Hepatocyte (in vitro differentiated cells): Measurements from ENCODE around the gene TSPAN3. TPM values are rescaled to one million over a fixed set of nuclear protein-coding genes. Genes with fewer than 3 reads are reported as not detected.

Experiments
- DNase-seq: peaks from one replicate; pipeline ENCODE4 v3.0.0-alpha.2; 2016; ENCODE audit warnings: low spot score
- H2AFZ ChIP-seq: fragments of 200-600 bp; sonication (generic); 2 replicates; pipeline ENCODE4 v1.6.0; 2016; ENCODE audit warnings: antibody characterized with exemption, mild to moderate bottlenecking
- H3K27ac ChIP-seq: fragments of 200-600 bp; sonication (generic); 2 replicates; pipeline ENCODE4 v1.5.1; 2016; ENCODE audit warnings: mild to moderate bottlenecking
- H3K27me3 ChIP-seq: fragments of 200-600 bp; sonication (generic); 2 replicates; pipeline ENCODE4 v1.6.1; 2016
- H3K36me3 ChIP-seq: fragments of 200-600 bp; sonication (generic); replicated peaks from 2 replicates; pipeline ENCODE4 v1.5.1; 2016; ENCODE audit warnings: low read depth; ENCODE audit not compliant: insufficient read depth
- H3K4me1 ChIP-seq: fragments of 200-600 bp; sonication (generic); 2 replicates; pipeline ENCODE4 v1.5.1; 2016; ENCODE audit warnings: mild to moderate bottlenecking, moderate library complexity; ENCODE audit not compliant: insufficient read depth
- H3K4me2 ChIP-seq: fragments of 200-600 bp; sonication (generic); 2 replicates; pipeline ENCODE4 v1.6.0; 2016
- H3K4me3 ChIP-seq: fragments of 200-600 bp; sonication (generic); 2 replicates; pipeline ENCODE4 v1.5.1; 2016; ENCODE audit warnings: mild to moderate bottlenecking
- H3K79me2 ChIP-seq: fragments of 200-600 bp; sonication (generic); 2 replicates; pipeline ENCODE4 v1.6.0; 2017; ENCODE audit warnings: mild to moderate bottlenecking
- H3K9me2 ChIP-seq: fragments of 200-600 bp; sonication (generic); replicated peaks from 2 replicates; pipeline ENCODE4 v1.6.0; 2017; ENCODE audit warnings: mild to moderate bottlenecking; ENCODE audit not compliant: insufficient read depth
- H3K9me3 ChIP-seq: fragments of 200-600 bp; sonication (generic); 2 replicates; pipeline ENCODE4 v1.5.1; 2016; ENCODE audit warnings: low read depth, mild to moderate bottlenecking
- H4K20me1 ChIP-seq: fragments of 200-600 bp; sonication (generic); 2 replicates; pipeline ENCODE4 v1.6.0; 2016; ENCODE audit warnings: mild to moderate bottlenecking; ENCODE audit not compliant: insufficient read depth, poor library complexity, severe bottlenecking
- EZH2 ChIP-seq: fragments of 200-600 bp; sonication (generic); IDR thresholded peaks from 2 replicates; pipeline ENCODE4 v1.6.1; 2016; ENCODE audit warnings: antibody characterized with exemption, mild to moderate bottlenecking, borderline replicate concordance
- EZH2phosphoT487 ChIP-seq: fragments of 200-600 bp; sonication (generic); IDR thresholded peaks from one replicate; pipeline ENCODE4 v1.6.1; 2018; ENCODE audit warnings: antibody characterized with exemption, mild to moderate bottlenecking, low read depth, moderate library complexity; ENCODE audit not compliant: unreplicated experiment, severe bottlenecking
- WGBS: methylation state at CpG from one replicate; pipeline ENCODE4 v1.1.6; 2016; ENCODE audit warnings: low lambda C conversion rate; ENCODE audit errors: missing lambda C conversion rate; 5-methylcytosine and 5-hydroxymethylcytosine counted together
- polyA plus RNA-seq: library from polyadenylated mRNA; unstranded; fragments of >200 nt; fragmentation: Nextera tagmentation; extraction: Ambion mirVana; gene quantifications from 2 replicates; pipeline ENCODE4 v1.2.1, GENCODE V29; 2016
- total RNA-seq: library from RNA; depleted of rRNA; stranded (reverse); fragments of >200 nt; gene quantifications from 2 replicates; pipeline ENCODE4 v1.2.3, GENCODE V29; 2014
- TF ChIP-seq, protein P1 (sequence below): fragments of 200-600 bp; sonication (generic); IDR thresholded peaks from 2 replicates; pipeline ENCODE4 v1.5.1; 2016; ENCODE audit warnings: antibody characterized with exemption, mild to moderate bottlenecking; ENCODE audit not compliant: poor library complexity

Gene TSPAN3
- total and polyA plus RNA-seq, 2 experiments from 2014 or later, result 514 to 540 TPM

DNA sequence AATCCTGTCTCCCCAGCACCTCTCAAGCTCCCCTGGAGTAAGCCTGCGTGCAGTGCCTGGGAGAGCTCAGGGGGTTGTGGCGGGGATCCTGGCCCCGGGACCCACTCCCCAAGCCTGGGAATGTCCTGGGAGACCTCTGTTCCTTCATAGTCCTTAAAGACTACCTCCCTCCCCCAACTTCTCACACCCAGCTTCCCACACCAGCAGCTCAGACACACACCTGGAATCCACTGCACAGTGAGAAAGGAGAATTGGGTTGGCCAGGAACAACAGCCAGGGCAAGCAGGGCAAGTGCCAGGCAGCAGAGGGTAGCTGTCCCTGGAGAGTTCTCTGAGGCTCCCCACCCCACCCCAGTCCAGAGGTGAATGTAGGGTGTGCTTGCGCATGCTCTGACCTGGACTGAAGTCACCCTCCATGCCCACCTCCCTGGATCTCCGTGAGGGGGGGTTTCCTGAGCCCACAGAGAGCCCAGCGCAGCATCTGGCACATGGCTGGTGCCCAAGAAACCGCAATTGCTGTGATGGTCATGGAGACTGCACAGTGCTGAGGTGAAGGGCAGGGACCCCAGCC is 53.7 kb downstream of the TSPAN3 start:
- Histone ChIP-seq H3K4me3 (no peak overlapping the region), H3K4me2 (no peak overlapping the region), H2AFZ (no peak overlapping the region), H3K4me1 (no peaks in the 10 kb centered on the region), H3K79me2 (no peaks in the 10 kb centered on the region), H3K9me2 (no peaks in the 10 kb centered on the region), H3K9me3 (no peaks in the 10 kb centered on the region), H4K20me1 (no peaks in the 10 kb centered on the region), H3K27me3 (no peaks in the 10 kb centered on the region), H3K27ac (no peak overlapping the region), H3K36me3 (no peaks in the 10 kb centered on the region)
- TF ChIP-seq EZH2, result no peak
- TF ChIP-seq, protein P1, sequence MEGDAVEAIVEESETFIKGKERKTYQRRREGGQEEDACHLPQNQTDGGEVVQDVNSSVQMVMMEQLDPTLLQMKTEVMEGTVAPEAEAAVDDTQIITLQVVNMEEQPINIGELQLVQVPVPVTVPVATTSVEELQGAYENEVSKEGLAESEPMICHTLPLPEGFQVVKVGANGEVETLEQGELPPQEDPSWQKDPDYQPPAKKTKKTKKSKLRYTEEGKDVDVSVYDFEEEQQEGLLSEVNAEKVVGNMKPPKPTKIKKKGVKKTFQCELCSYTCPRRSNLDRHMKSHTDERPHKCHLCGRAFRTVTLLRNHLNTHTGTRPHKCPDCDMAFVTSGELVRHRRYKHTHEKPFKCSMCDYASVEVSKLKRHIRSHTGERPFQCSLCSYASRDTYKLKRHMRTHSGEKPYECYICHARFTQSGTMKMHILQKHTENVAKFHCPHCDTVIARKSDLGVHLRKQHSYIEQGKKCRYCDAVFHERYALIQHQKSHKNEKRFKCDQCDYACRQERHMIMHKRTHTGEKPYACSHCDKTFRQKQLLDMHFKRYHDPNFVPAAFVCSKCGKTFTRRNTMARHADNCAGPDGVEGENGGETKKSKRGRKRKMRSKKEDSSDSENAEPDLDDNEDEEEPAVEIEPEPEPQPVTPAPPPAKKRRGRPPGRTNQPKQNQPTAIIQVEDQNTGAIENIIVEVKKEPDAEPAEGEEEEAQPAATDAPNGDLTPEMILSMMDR, result no peak
- WGBS, result 94% methylated on average over 7 of the region's 7 CpGs
- DNase-seq, result no peak

DNA sequence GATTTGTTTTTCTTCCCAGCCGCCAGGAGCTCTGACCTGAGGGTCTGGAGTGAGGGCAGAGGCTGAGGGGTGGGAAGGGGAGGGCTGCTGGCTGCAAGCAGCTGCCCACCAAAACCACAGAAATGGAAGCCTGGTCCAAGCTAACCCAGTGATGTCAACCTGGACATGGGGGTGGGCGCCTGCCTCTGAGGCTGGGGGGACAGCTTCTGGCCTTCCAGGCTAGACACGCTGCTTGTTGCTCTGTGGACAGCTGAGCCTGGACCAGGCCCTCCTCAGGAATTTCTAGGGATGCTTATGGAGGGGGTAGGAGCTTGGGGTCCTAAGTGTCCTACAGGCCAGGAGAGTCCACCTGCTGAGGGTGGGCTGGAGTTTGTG is 54.6 kb downstream of the TSPAN3 start:
- TF ChIP-seq EZH2 (no peak), EZH2phosphoT487 (no peak)
- TF ChIP-seq, protein P1, result no peak
- no peak overlapping the region for H3K27ac ChIP-seq
- H4K20me1 ChIP-seq, result no peaks in the 10 kb centered on the region
- H3K4me3 ChIP-seq, result no peak overlapping the region
- no peaks in the 10 kb centered on the region for H3K9me3 ChIP-seq
- H3K27me3 ChIP-seq, result no peaks in the 10 kb centered on the region
- H3K4me2 ChIP-seq, result no peak overlapping the region
- no peaks in the 10 kb centered on the region for H3K36me3 ChIP-seq
- no peaks in the 10 kb centered on the region for H3K4me1 ChIP-seq
- no peak overlapping the region for H2AFZ ChIP-seq
- H3K9me2 ChIP-seq, result no peaks in the 10 kb centered on the region
- no peak for DNase-seq
- no peaks in the 10 kb centered on the region for H3K79me2 ChIP-seq
- WGBS, result 97% methylated on average over 3 of the region's 3 CpGs

DNA sequence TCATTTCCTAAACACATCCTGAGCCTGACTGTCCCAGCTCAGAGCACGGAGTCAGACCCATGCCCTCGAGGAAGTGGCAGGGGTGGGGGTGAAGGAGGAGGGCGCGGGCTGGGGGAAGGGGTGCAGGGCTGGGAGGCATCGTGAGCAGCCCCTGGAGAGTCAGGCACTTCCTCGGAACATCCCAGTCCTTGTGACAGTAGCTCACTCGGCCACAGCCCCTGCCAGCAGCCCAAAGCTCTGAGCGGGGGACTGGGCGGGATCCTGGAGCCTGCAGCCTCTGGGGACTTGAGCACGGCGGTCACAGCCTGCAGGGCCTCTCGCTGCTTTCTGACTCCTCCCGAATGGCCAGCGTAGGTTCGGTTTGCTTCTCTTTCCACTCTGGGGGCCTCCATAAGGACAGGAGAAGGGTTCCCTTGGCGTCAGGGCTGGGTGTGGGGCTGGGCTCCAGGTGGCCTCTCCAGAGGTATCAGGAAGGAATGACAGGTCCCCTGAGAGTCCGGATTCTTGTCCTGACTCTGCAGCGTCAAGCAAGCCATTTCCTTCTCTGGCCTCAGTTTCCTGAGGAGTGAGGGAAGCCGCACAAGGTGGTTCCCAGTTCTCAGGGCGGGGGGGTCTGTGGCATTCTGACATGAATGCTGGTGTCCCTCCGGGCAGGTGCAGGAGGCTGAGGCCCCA is 55.1 kb downstream of the TSPAN3 start:
- 76% methylated on average over 16 of the region's 21 CpGs for WGBS
- Histone ChIP-seq H3K9me3 (no peaks in the 10 kb centered on the region), H3K4me2 (no peak overlapping the region), H3K27ac (no peak overlapping the region), H4K20me1 (no peaks in the 10 kb centered on the region), H3K36me3 (no peaks in the 10 kb centered on the region), H3K4me1 (no peaks in the 10 kb centered on the region), H3K27me3 (no peaks in the 10 kb centered on the region), H2AFZ (no peak overlapping the region), H3K4me3 (no peak overlapping the region), H3K79me2 (no peaks in the 10 kb centered on the region), H3K9me2 (no peaks in the 10 kb centered on the region)
- TF ChIP-seq, protein P1, result no peak
- TF ChIP-seq EZH2, result no peak
- TF ChIP-seq EZH2phosphoT487, result no peak
- DNase-seq, result no peak
